HCT116 (cell line): ENCODE data around the gene CLEC16A. TPM values are rescaled to one million over a fixed set of nuclear protein-coding genes. Genes with fewer than 3 reads are reported as not detected.

Experiments
- ATAC-seq: fragments of 200-7000 bp; cut with Tn5 transposase; 2 replicates; pipeline ENCODE4 v1.9.1; 2020; ENCODE audit warnings: mild to moderate bottlenecking, moderate library complexity
- BruUV-seq: library from RNA; stranded (reverse); fragments of 400-500 nt; replicated peaks from 2 replicates; lab custom pipeline; 2021; lab: Mats Ljungman, UMichigan
- CTCF ChIA-PET: fragments of 300-600 bp; sonication (Branson Sonifier 250); formaldehyde crosslinking; loops from one replicate; lab custom pipeline; 2021; ENCODE audit warnings: antibody characterized with exemption; lab: Charles Lee
- POLR2A ChIA-PET: fragments of 300-600, 350-600 bp; sonication (Branson Sonifier 250); formaldehyde crosslinking; loops from one replicate; lab custom pipeline; 2021; ENCODE audit warnings: antibody characterized with exemption; lab: Charles Lee
- RAD21 ChIA-PET, 2 experiments: fragments of 300-600 bp; sonication (Branson Sonifier 250); formaldehyde crosslinking; loops; one replicate each; lab custom pipeline; 2023; ENCODE audit warnings: low total read pairs in 2 of 2; ENCODE audit not compliant: uncharacterized antibody in 2 of 2, unreplicated experiment in 2 of 2, low non-redundant PET in 1 of 2; lab: Charles Lee
- DNase-seq: peaks from one replicate; pipeline ENCODE4 v3.0.0-alpha.2; 2010; ENCODE audit warnings: low read depth, low spot score
- H2AFZ ChIP-seq: fragments of 200-600 bp; shearing (Covaris generic), sonication (generic); 2 replicates; pipeline ENCODE4 v1.6.1; 2017; ENCODE audit warnings: low read depth, mixed run types, mixed read lengths, antibody characterized with exemption, low read length; ENCODE audit not compliant: poor library complexity, severe bottlenecking
- H3K27ac ChIP-seq: 2 replicates; pipeline ENCODE4 v1.5.1; 2012; ENCODE audit warnings: low read depth, low read length
- H3K27me3 ChIP-seq: fragments of 200-600 bp; sonication (generic); 2 replicates; pipeline ENCODE4 v1.6.1; 2016; ENCODE audit warnings: mixed run types, low read length, mixed read lengths; ENCODE audit not compliant: insufficient read depth
- H3K36me3 ChIP-seq, 2 experiments: fragments of 200-500 bp in 1 of 2; fragments of 200-600 bp in 1 of 2; sonication (Bioruptor generic) in 1 of 2; sonication (generic) in 1 of 2; 2 replicates each; pipeline versions ENCODE4 v1.5.1 to v1.6.1; 2014 to 2016; ENCODE audit warnings: low read length in 2 of 2, inconsistent platforms in 1 of 2, mixed read lengths in 1 of 2, mixed run types in 1 of 2; ENCODE audit not compliant: insufficient read depth in 2 of 2, control insufficient read depth in 1 of 2
- H3K4me1 ChIP-seq, 2 experiments: fragments of 200-600 bp in 1 of 2; sonication (generic) in 1 of 2; 2 replicates each; pipeline versions ENCODE4 v1.5.1 to v1.6.1; 2012 to 2017; ENCODE audit warnings: low read length in 2 of 2, inconsistent platforms in 1 of 2, mild to moderate bottlenecking in 1 of 2, mixed read lengths in 1 of 2, mixed run types in 1 of 2, moderate library complexity in 1 of 2; ENCODE audit not compliant: insufficient read depth in 2 of 2, control insufficient read depth in 1 of 2
- H3K4me2 ChIP-seq: fragments of 200-600 bp; sonication (generic); 2 replicates; pipeline ENCODE4 v1.6.1; 2017; ENCODE audit warnings: mixed run types, low read length, mixed read lengths
- H3K4me3 ChIP-seq, 2 experiments: fragments of 200-600 bp in 1 of 2; sonication (generic) in 1 of 2; replicated peaks in 1 of 2; 2 replicates each; pipeline ENCODE4 v1.5.1; 2011 to 2016; ENCODE audit warnings: low read length in 2 of 2, control low read depth in 1 of 2, low read depth in 1 of 2, mild to moderate bottlenecking in 1 of 2, mixed read lengths in 1 of 2, mixed run types in 1 of 2
- H3K79me2 ChIP-seq: fragments of 200-600 bp; sonication (generic); 2 replicates; pipeline ENCODE4 v1.6.1; 2017; ENCODE audit warnings: mild to moderate bottlenecking, mixed run types, low read length, moderate library complexity, mixed read lengths; ENCODE audit not compliant: insufficient read depth
- H3K9ac ChIP-seq: fragments of 200-600 bp; sonication (generic); 2 replicates; pipeline ENCODE4 v1.6.1; 2016; ENCODE audit warnings: low read length, mixed read lengths
- H3K9me2 ChIP-seq: fragments of 200-600 bp; sonication (generic), shearing (Covaris generic); 2 replicates; pipeline ENCODE4 v1.6.1; 2017; ENCODE audit warnings: mixed run types, mild to moderate bottlenecking, moderate library complexity; ENCODE audit not compliant: insufficient read depth
- H3K9me3 ChIP-seq, 2 experiments: fragments of 200-500 bp in 1 of 2; fragments of 200-600 bp in 1 of 2; sonication (Bioruptor generic) in 1 of 2; sonication (generic) in 1 of 2; 2 replicates each; pipeline ENCODE4 v1.6.1; 2014 to 2017; ENCODE audit warnings: low read length in 2 of 2, mixed read lengths in 2 of 2, inconsistent platforms in 1 of 2, low read depth in 1 of 2, mild to moderate bottlenecking in 1 of 2, mixed run types in 1 of 2, moderate library complexity in 1 of 2; ENCODE audit not compliant: control insufficient read depth in 1 of 2, insufficient read depth in 1 of 2
- H4K20me1 ChIP-seq: fragments of 200-600 bp; sonication (generic), shearing (Covaris generic); 2 replicates; pipeline ENCODE4 v1.6.1; 2017; ENCODE audit warnings: mixed run types, mild to moderate bottlenecking, moderate library complexity; ENCODE audit not compliant: insufficient read depth
- EGR1 ChIP-seq: IDR thresholded peaks from 2 replicates; pipeline ENCODE4 v1.6.1; 2012; ENCODE audit warnings: low read depth
- ELF1 ChIP-seq: IDR thresholded peaks from 2 replicates; pipeline ENCODE4 v1.6.1; 2012; ENCODE audit warnings: low read depth, borderline replicate concordance
- EZH2phosphoT487 ChIP-seq: fragments of 200-600 bp; IDR thresholded peaks from 2 replicates; pipeline ENCODE4 v1.6.1; 2018; ENCODE audit warnings: antibody characterized with exemption, borderline replicate concordance
- FOSL1 ChIP-seq: IDR thresholded peaks from 2 replicates; pipeline ENCODE4 v1.6.1; 2012; ENCODE audit warnings: low read depth
- JUND ChIP-seq: IDR thresholded peaks from 2 replicates; pipeline ENCODE4 v1.6.1; 2012
- POLR2A ChIP-seq: IDR thresholded peaks from 2 replicates; pipeline ENCODE4 v1.7.0; 2011; ENCODE audit warnings: borderline replicate concordance; ENCODE audit not compliant: insufficient read depth, insufficient read length; ENCODE audit errors: extremely low read depth
- RAD21 ChIP-seq: IDR thresholded peaks from 2 replicates; pipeline ENCODE4 v1.6.1; 2012; ENCODE audit warnings: low read depth, mild to moderate bottlenecking
- SP1 ChIP-seq: IDR thresholded peaks from 2 replicates; pipeline ENCODE4 v1.6.1; 2012; ENCODE audit warnings: low read depth
- TCF7L2 ChIP-seq: IDR thresholded peaks from 2 replicates; pipeline ENCODE4 v1.7.0; 2011; ENCODE audit warnings: borderline replicate concordance, inconsistent platforms; ENCODE audit not compliant: insufficient read depth, insufficient read length; ENCODE audit errors: extremely low read depth
- YY1 ChIP-seq: IDR thresholded peaks from 2 replicates; pipeline ENCODE4 v1.6.1; 2011; ENCODE audit warnings: low read length, low read depth, moderate library complexity, mild to moderate bottlenecking; ENCODE audit not compliant: insufficient replicate concordance; ENCODE audit errors: extremely low read depth
- ZNF274 ChIP-seq: fragments of 200-500 bp; sonication (Bioruptor generic); IDR thresholded peaks from 2 replicates; pipeline ENCODE4 v1.6.1; 2014; ENCODE audit warnings: mild to moderate bottlenecking, low read depth, low read length, inconsistent platforms
- intact Hi-C: fragments of 100-400 bp; cut with micrococcal nuclease; formaldehyde crosslinking; loops from 2 replicates; pipeline ENCODE4 v1.10.0; 2022
- total RNA-seq: library from RNA; stranded (reverse); gene quantifications from one replicate; pipeline ENCODE4 v1.2.1, GENCODE V29; 2021; ENCODE audit not compliant: unreplicated experiment
- TF ChIP-seq, protein P1 (sequence below): IDR thresholded peaks from 2 replicates; pipeline ENCODE4 v1.6.1; 2012; ENCODE audit warnings: low read depth
- TF ChIP-seq, protein P2 (sequence below), 3 experiments: fragments of 200-600 bp in 1 of 3; sonication (generic) in 1 of 3; IDR thresholded peaks in 2 of 3; conservative IDR thresholded peaks in 1 of 3; 2 replicates each; pipeline ENCODE4 v1.5.1; 2012 to 2017; ENCODE audit warnings: low read depth in 2 of 3, low read length in 2 of 3, antibody characterized with exemption in 1 of 3, borderline replicate concordance in 1 of 3, control low read depth in 1 of 3, mild to moderate bottlenecking in 1 of 3, mixed read lengths in 1 of 3, mixed run types in 1 of 3, moderate library complexity in 1 of 3; ENCODE audit not compliant: insufficient read depth in 1 of 3

CLEC16A gene
- total RNA-seq, 1 experiment from 2014 or later: 18.0 TPM

DNA sequence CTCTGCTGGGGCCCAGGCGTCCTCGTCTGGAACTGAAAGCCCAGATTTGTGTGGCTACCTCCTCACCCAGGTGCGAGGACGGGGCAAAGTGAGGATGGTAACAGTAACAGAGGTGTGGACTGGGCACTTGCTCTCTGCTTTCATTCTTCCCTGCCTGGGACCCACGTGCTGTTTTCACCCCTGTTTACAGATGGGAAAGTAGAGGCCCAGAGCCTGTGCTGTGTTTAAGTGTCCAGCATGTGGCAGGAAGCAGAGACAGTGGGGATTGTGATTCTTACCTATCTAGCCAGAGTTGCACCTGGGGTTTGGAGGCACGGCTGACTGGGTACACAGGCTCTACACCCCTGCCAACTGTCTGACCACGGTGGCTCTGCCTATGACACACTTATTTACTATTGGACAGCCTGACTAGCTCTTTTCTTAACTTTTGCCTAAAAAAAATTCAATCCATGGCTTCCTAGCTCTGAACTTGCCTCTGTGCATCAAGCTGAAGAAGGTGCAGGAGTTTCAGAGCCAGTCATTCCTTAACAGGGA, 155.4 kb downstream of the CLEC16A start:
- Histone ChIP-seq H3K79me2 (no peaks in the 10 kb centered on the region), H3K4me1 (peaks cover 26 to 28% of the 10 kb centered on the region in 2 experiments), H3K27ac (0 out of 2 replicates have a peak overlapping the region, but pooled peaks have one; percentile 3), H4K20me1 (no peaks in the 10 kb centered on the region), H3K27me3 (no peaks in the 10 kb centered on the region), H3K9me2 (no peaks in the 10 kb centered on the region), H3K36me3 (no peaks in the 10 kb centered on the region), H2AFZ (no peak overlapping the region)
- ChIA-PET RAD21 (no interaction called here), POLR2A (interaction anchor here (0.6 to 1.1 kb wide), 2 partner anchors 116 to 156 kb away, joined by 3 read pairs; partner anchors contain the start of gene SOCS1)
- intact Hi-C loops: loop anchor here (2.0 kb wide), 1 partner anchor 157 kb away; the partner anchor contains the start of gene SOCS1
- no peak for TF ChIP-seq FOSL1
- TF ChIP-seq EGR1: no peak
- TF ChIP-seq JUND: no peak
- TF ChIP-seq ZNF274: no peak
- TF ChIP-seq EZH2phosphoT487: no peak
- TF ChIP-seq SP1: no peak
- no peak for TF ChIP-seq TCF7L2
- TF ChIP-seq, all 23 proteins: peak for 0
- no peak for DNase-seq
- peak overlapping the region; percentile 31 for H3K4me2 ChIP-seq
- H3K9me3 ChIP-seq: no peaks in the 10 kb centered on the region
- no peak overlapping the region for H3K4me3 ChIP-seq
- H3K9ac ChIP-seq: peak overlapping the region; percentile 10; the same call in 1 of the 2 replicates
- ATAC-seq: no peak
- no TSS peak for BruUV-seq
- CTCF ChIA-PET: no interaction called here

DNA sequence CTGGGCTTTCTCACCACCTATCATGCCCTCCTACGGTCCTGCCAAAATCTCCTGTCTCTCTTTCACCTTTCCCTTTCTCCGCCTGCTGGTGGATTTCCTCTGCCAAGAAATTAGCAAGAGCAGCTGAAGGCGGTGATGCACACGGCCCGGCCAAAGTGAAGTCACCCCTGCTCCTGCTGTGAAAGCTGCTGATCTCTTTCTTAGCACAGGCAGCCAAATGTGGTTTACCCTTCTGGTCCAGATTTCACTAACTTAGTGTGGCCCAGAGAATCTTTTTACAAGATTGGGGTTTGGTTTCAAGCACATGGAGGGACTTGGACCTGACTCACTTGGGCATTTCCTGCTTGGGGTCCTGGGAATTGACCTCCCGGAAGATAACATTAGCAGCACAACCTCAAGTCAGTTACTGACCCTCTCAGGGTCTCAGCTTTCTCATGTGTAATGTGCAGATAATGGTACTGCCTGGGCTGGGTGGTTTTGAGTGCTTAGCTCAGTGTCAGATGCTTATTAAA, 155.9 kb downstream of the CLEC16A start:
- Histone ChIP-seq H3K27me3 (no peaks in the 10 kb centered on the region), H3K4me3 (no peak overlapping the region), H3K36me3 (no peaks in the 10 kb centered on the region), H4K20me1 (no peaks in the 10 kb centered on the region), H3K9ac (peak overlapping the region; percentile 10; the same call in 1 of the 2 replicates), H3K9me2 (no peaks in the 10 kb centered on the region), H3K27ac (0 out of 2 replicates have a peak overlapping the region, but pooled peaks have one; percentile 3), H3K9me3 (no peaks in the 10 kb centered on the region), H2AFZ (no peak overlapping the region), H3K4me1 (peaks cover 20 to 22% of the 10 kb centered on the region in 2 experiments), H3K79me2 (no peaks in the 10 kb centered on the region), H3K4me2 (peak overlapping the region; percentile 31)
- ChIA-PET RAD21 (no interaction called here), CTCF (no interaction called here), POLR2A (interaction anchor here (1.1 kb wide), 1 partner anchor 117 kb away, joined by 3 read pairs; no protein-coding TSS in a partner anchor)
- DNase-seq (peak; percentile 23), ATAC-seq (peak; percentile 77)
- intact Hi-C loops: loop anchor here (2.0 kb wide), 1 partner anchor 157 kb away; the partner anchor contains the start of gene SOCS1
- no TSS peak for BruUV-seq
- TF ChIP-seq POLR2A: no peak
- no peak for TF ChIP-seq ELF1
- TF ChIP-seq, protein P1, sequence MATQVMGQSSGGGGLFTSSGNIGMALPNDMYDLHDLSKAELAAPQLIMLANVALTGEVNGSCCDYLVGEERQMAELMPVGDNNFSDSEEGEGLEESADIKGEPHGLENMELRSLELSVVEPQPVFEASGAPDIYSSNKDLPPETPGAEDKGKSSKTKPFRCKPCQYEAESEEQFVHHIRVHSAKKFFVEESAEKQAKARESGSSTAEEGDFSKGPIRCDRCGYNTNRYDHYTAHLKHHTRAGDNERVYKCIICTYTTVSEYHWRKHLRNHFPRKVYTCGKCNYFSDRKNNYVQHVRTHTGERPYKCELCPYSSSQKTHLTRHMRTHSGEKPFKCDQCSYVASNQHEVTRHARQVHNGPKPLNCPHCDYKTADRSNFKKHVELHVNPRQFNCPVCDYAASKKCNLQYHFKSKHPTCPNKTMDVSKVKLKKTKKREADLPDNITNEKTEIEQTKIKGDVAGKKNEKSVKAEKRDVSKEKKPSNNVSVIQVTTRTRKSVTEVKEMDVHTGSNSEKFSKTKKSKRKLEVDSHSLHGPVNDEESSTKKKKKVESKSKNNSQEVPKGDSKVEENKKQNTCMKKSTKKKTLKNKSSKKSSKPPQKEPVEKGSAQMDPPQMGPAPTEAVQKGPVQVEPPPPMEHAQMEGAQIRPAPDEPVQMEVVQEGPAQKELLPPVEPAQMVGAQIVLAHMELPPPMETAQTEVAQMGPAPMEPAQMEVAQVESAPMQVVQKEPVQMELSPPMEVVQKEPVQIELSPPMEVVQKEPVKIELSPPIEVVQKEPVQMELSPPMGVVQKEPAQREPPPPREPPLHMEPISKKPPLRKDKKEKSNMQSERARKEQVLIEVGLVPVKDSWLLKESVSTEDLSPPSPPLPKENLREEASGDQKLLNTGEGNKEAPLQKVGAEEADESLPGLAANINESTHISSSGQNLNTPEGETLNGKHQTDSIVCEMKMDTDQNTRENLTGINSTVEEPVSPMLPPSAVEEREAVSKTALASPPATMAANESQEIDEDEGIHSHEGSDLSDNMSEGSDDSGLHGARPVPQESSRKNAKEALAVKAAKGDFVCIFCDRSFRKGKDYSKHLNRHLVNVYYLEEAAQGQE: no peak
- TF ChIP-seq RAD21: peak; percentile 32; the same call in 1 of the 2 replicates
- TF ChIP-seq, protein P2, sequence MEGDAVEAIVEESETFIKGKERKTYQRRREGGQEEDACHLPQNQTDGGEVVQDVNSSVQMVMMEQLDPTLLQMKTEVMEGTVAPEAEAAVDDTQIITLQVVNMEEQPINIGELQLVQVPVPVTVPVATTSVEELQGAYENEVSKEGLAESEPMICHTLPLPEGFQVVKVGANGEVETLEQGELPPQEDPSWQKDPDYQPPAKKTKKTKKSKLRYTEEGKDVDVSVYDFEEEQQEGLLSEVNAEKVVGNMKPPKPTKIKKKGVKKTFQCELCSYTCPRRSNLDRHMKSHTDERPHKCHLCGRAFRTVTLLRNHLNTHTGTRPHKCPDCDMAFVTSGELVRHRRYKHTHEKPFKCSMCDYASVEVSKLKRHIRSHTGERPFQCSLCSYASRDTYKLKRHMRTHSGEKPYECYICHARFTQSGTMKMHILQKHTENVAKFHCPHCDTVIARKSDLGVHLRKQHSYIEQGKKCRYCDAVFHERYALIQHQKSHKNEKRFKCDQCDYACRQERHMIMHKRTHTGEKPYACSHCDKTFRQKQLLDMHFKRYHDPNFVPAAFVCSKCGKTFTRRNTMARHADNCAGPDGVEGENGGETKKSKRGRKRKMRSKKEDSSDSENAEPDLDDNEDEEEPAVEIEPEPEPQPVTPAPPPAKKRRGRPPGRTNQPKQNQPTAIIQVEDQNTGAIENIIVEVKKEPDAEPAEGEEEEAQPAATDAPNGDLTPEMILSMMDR (IDR thresholded peaks at IDR 0.05 in 2 of 3, conservative IDR thresholded peaks at IDR 0.05 in 1 of 3; ENCODE audit: borderline replicate concordance in 1 of 3, insufficient read depth in 1 of 3, low read depth in 2 of 3, low read length in 2 of 3): peak in 2 of 3 experiments; percentile 6 to 27; a peak in 1 of 6 replicates
- no peak for TF ChIP-seq YY1
